NCI-H2227 treated with DMSO at 0.1 percent for 48 hours (cell line): ENCODE results near the gene DISC1.
A peak's percentile ranks its signal among the peaks of the same experiment; 100 is the strongest.

Experiments
- DNase-seq: peaks from one replicate; lab custom pipeline; 2025; lab: John Stamatoyannopoulos, UW

Gene DISC1

GRCh38 chr1:232044728-232045127 is 418.1 kb downstream of the DISC1 start:
- DNase-seq: no peak

- DNase-seq: peak; percentile 65
These were observed 418.8 kb downstream of the DISC1 start for GRCh38 chr1:232045139-232045994.

GRCh38 chr1:232046451-232047306 is 420.1 kb downstream of the DISC1 start:
- DNase-seq: no peak

- DNase-seq: no peak
These were observed 420.9 kb downstream of the DISC1 start for GRCh38 chr1:232047473-232047872.

GRCh38 chr1:232048481-232048880 is 421.9 kb downstream of the DISC1 start:
- DNase-seq: no peak

GRCh38 chr1:232049335-232049734 is 422.7 kb downstream of the DISC1 start:
- DNase-seq: no peak

- peak; percentile 56 for DNase-seq
These were observed 430.8 kb downstream of the DISC1 start for GRCh38 chr1:232057217-232057895.

GRCh38 chr1:232057896-232058274 is 431.3 kb downstream of the DISC1 start:
- DNase-seq: no peak

- no peak for DNase-seq
These were observed 433.3 kb downstream of the DISC1 start for GRCh38 chr1:232059726-232060374.

GRCh38 chr1:232062967-232063366 is 436.4 kb downstream of the DISC1 start:
- DNase-seq: no peak

GRCh38 chr1:232066521-232066920 is 439.9 kb downstream of the DISC1 start:
- DNase-seq: no peak

- no peak for DNase-seq
These were observed 447.7 kb downstream of the DISC1 start for GRCh38 chr1:232074265-232074664.

GRCh38 chr1:232077809-232078208 is 451.2 kb downstream of the DISC1 start:
- DNase-seq: no peak

- no peak for DNase-seq
These were observed 458.1 kb downstream of the DISC1 start for GRCh38 chr1:232084584-232085223.

- no peak for DNase-seq
These were observed 464.2 kb downstream of the DISC1 start for GRCh38 chr1:232090816-232091215.
